Measurements from ENCODE around the gene PRAMEF18.
A peak's percentile ranks its signal among the peaks of the same experiment; 100 is the strongest.
"Not testable (repeated sequence)": the region's sequence is repeated elsewhere in the genome, so short reads cannot be mapped to it uniquely, and the experiment has no call there.

PRAMEF18 gene, protein sequence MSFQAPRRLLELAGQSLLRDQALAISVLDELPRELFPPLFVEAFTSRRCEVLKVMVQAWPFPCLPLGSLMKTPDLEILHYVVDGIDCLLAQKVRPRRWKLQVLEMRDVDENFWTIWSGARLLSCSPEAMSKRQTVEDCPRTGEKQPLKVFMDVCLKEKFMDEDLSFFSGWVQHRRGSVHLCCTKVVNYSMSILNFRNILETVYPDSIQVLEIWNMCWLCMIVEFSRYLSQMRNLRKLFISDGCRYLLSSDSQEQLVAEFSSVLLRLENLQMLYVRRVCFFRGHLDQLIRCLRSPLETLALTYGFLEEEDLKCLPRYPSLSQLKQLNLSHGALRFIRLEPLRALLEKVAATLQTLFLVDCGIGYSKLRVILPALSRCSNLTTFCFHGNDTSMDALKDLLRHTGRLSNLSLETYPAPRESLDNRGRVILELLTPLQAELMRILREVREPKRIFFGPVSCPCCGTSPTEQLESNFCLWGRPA

DNA sequence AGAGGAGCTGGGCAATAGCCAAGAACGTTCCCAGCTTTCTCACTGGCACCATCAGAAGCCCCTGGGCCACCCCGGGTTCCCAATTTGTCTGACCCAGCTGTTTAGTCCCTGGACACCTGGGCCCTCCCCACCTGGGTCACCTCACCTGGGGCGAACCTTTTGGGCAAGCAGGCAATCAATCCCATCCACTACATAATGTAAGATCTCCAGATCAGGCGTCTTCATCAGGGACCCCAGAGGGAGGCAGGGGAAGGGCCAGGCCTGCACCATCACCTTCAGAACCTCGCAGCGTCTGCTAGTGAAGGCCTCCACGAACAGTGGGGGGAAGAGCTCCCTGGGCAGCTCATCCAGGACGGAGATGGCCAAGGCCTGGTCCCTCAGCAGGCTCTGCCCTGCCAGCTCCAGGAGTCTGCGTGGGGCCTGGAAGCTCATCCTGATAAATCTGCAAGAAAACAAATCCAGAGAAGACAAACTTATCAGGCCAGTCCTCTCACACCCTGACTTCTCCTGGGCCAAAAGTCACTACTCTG lies at the start of gene PRAMEF18:
TSS of gene PRAMEF18 (minus strand) at position 480 of the 530 bp plus-strand sequence. CDS start at position 432, 48 bp downstream.
- DNase-seq, result not testable (repeated sequence)

DNA sequence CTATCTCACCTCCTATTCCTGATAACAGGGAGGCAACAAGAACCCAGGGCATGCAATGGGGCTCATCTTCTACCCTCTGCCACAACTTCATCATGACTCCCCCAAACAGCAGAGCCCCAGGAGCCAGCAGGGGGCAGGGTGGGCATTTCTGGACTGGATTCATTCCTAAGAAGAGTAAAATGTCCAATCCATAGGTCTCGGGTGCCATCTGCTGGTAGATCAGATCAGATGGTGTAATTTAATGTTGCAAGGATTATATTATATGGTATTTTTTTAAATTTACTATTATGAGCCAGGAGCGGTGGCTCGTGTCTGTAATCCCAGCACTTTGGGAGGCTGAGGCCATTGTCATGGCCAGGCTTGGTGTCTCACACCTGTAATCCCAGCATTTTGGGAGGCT lies 39.2 kb upstream of the PRAMEF18 start:
- DNase-seq, result not testable (repeated sequence)

DNA sequence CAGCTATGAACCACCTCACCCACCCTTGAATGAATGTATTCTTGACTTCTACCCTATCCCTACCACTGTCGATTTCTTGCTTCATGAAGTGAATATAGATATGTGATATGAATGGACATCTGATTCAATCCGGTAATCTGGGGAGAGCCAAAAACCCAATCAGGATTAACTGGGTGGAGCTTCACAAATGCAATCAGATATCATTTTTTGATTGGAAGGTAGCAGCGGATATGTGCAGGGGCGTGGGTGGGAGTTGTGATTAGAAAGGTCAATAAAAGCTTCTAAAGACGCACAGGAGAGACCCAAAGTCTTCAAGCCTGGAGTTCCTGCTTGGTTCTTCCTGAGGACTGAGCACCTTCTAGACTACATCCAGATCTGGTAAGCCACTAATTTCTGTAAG lies 27.9 kb upstream of the PRAMEF18 start, which contains the start of gene PRAMEF5:
TSS of gene PRAMEF5 (plus strand) at position 301 of the 400 bp plus-strand sequence. CDS start 5,071 bp downstream, outside the sequence.
- DNase-seq, result not testable (repeated sequence)

DNA sequence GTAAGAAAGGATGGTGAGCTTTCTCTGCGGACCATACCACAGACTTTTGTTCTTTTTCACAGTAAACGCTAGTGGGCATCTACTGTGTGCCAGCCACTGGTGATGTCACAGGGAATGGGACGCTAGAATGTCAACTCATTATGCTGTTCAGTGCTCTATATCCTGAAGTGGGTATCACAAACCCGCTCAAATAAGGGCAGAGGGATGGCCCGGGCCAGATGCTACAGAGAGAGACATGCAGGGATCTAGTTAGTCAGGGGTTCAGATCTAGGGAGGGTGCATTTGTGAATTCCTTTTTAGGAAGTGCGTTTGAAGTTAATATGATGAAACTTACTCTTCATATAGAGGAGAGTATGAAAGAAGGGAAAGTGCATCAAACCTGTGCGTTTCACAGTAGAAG lies 21.2 kb upstream of the PRAMEF18 start:
- not testable (repeated sequence) for DNase-seq

DNA sequence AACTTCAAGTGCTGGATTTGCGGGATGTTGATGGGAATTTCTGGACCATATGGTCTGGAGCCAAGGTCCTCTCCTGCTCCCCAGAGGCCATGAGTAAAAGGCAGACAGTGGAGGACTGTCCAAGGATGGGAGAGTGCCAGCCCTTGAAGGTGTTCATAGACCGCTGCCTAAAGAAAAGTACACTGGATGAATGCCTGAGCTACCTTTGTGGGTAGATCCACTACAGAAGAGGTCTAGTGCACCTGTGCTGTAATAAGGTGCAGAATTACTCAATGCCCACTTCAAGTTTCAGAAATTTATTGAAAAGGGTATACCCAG lies 20.6 kb upstream of the PRAMEF18 start:
- DNase-seq, result not testable (repeated sequence)

DNA sequence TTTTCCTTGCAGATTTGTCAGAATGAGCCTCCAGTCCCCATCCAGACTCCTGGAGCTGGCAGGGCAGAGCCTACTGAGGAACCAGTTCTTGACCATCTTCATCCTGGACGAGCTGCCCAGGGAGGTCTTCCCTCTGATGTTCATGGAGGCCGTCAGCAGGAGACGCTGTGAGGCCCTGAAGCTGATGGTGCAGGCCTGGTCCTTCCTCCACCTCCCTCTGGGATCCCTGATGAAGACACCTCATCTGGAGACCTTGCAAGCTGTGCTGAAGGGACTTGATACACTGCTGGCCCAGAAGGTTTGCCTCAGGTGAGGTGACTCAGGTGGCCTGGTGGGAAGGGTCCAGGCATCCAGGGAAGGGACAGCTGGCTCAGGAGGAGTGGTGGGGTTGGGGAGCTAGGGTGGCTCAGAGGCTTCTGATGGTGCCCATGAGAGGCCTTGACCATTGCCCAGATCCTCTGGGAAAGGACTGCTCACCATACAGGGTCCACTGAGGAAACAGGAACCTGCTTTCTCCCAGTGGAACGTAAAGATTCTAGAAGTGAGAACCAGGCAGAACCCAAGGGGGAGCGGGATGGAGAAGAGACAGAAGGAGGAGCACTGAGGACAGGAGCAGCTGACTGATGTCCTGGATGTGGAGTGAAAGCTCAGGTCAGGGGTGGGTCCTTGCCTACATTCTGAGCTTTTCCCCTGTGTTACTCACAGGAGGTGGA lies 20.0 kb upstream of the PRAMEF18 start:
- DNase-seq, result not testable (repeated sequence)

DNA sequence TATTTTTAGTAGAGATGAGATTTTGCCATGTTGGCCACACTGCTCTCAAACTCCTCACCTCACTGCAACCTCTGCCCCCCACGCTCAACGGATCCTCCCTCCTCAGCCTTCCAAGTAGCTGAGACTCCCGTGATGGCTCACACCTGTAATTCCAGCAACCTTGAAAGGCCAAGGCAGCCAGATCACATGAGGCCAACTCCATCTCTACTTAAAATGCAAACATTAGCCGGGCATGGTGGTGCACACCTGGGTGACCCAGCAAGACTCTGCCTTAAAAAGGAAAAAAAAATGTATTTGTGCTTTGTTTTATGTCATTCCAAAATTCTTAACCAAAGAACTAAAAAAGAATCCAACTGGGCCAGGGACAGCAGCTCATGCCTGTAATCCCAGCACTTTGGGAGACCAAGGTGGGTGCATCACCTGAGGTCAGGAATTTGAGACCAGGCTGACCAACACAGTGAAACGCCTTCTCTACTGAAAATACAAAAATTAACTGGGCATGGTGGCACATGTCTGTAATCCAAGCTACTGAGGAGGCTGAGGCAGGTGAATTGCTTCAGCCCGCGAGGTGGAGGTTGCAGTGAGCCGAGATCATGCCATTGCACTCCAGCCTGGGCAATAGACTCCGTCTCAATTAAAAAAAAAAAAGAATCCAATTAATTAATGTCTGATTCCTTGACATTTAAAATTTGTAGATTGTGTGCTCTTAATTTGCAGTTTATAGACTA lies 17.7 kb upstream of the PRAMEF18 start:
- not testable (repeated sequence) for DNase-seq

DNA sequence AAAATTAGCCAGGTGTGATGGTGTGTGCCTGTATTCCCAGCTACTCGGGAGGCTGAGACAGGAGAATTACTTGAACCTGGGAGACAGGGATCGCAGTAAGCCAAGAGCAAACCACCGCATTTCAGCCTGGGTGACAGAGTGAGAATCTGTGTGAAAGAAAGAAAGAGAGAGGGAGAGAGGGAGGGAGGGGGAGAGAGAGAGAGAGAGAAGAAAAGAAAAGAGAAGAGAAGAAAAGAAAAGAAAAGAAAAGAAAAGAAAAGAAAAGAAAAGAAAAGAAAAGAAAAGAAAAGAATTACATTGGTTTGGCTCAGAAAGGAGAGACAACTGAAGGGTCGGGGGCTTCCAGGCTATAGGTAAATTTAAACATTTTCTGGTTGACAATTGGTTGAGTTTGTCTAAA lies 13.7 kb upstream of the PRAMEF18 start:
- DNase-seq, result not testable (repeated sequence)

DNA sequence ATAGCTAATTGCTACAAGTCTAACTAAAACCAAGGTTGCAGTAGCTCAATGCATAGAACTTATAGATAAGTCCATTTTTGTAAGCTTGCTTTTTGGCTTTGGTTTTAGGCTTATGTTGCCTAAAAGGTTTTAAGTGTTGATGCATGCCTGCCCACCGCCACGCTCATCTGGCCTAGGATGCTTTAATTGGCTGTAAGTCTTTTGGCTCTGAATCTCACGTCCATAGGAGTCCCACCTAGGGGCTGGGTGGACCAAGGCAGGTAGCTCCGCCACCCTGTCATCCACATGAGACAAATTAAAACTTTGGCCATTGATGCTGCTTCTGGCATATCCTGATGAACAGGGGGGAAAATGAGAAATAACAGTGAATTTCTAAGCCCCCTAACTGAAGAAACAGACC lies 11.6 kb upstream of the PRAMEF18 start:
- DNase-seq, result not testable (repeated sequence)

DNA sequence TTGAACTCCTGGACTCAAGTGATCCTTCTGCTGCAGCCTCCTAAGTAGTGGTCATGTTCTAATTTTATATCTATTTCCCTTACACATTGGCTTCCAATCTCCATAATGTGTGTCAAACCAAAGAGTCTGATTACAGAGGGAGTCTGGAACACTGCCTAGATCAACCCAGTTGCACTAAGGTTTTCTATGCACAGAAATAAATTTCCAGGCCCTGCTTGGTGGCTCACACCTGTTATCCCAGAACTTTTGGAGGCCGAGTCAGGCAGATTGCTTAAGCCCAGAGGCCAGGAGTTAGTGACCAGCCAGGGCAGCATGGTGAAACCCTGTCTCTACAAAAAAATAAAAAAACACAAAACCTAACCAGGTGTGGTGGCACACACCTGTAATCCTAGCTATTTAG lies 8.1 kb upstream of the PRAMEF18 start:
- DNase-seq, result not testable (repeated sequence)

DNA sequence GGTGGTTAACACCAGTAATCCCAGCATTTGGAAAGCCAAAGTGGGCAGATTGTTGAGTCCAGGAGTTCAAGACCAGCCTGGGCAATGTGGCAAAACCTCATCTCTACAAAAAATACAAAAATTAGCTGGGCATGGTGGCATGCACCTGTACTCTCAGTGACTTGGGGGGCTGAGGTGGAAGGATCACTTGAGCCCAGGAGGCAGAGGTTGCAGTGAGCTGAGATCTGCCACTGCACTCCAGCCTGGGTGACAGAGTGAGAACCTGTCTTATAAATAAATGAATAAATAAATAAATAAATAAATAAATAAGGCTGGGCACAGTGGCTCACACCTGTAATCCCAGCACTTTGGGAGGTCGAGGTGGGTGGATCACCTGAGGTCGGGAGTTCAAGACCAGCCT lies 6.1 kb upstream of the PRAMEF18 start:
- not testable (repeated sequence) for DNase-seq

DNA sequence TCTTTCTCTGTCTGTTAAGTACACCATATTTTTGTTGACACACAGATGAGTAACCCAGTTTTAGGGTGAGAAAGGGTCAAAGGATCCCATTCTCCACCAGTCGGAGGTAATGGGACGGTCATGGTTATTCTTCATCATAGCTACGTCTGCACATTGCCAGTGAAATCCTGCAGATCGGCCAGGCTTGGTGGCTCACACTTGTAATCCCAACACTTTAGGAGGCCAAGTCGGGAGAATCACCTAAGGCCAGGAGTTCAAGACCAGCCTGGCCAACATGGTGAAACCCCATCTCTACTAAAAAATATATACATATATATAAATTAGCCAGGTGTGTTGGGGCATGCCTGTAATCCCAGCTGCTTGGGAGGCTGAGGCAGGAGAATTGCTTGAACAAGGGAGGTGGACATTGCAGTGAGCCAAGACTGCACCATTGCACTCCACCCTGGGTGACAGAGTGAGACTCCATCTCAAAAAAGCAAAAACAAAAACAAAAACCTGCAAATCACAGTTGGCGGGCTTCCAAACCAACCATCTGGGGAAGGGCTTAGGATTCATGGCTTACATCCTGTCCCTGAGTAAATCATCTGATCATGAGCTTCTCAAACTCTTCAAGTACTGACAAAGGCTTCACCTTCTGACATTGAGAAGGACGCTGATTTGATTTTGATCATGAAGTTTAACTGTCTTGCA lies 5.3 kb upstream of the PRAMEF18 start:
- DNase-seq, result not testable (repeated sequence)

DNA sequence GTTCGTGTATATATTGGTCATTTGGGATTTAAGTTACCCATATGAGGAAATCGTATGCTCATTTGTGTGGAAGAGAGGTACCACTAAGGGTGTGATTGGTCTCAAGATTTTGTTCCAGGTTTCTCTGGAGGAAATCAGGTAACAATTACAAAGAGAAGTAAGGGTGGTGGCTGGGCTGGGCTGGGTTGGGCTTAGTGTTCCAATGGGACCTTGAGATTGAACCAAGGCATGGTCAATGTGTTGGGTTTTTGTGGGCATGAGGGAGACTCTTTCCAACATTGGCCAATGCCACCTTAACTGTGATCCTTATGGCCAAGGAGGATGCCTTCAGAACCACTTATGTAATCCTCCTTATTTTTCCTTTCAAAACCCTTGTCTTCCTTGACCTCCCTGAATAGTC lies 4.6 kb upstream of the PRAMEF18 start:
- not testable (repeated sequence) for DNase-seq

DNA sequence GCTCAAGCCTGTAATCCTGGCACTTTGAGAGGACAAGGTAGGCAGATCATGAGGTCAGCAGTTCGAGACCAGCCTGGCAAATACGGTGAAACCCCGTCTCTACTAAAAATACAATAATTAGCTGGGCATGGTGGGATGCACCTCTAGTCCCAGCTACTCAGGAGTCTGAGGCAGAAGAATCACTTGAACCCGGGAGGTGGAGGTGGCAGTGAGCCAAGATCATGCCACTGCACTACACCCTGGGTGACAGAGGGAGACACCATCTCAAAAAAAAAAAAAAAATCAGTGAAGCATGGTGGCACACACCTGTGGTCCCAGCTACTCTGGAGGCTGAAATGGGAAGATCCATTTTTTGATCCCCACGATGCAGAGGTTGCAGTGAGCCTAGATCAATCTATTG lies 4.1 kb upstream of the PRAMEF18 start:
- not testable (repeated sequence) for DNase-seq

DNA sequence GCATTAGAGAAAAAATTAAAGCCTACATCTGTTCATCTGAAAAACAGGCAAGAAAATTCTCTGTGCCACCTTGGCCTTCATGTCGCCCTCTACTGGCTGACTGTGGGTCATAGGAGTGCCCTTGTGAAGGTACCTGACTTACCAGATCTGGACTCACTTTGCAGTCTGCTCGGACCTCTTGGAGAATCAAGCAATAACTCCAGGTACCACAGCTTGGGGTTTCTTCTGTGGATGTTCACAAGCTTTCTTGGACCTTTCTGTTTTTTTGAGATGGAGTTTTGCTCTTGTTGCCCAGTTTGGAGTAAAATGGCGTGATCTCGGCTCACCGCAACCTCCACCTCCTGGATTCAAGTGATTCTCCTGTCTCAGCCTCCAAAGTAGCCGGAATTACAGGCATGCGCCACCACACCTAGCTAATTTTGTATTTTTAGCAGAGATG lies 2.4 kb upstream of the PRAMEF18 start:
- peak in 1 of 2 experiments; percentile 16 for DNase-seq

DNA sequence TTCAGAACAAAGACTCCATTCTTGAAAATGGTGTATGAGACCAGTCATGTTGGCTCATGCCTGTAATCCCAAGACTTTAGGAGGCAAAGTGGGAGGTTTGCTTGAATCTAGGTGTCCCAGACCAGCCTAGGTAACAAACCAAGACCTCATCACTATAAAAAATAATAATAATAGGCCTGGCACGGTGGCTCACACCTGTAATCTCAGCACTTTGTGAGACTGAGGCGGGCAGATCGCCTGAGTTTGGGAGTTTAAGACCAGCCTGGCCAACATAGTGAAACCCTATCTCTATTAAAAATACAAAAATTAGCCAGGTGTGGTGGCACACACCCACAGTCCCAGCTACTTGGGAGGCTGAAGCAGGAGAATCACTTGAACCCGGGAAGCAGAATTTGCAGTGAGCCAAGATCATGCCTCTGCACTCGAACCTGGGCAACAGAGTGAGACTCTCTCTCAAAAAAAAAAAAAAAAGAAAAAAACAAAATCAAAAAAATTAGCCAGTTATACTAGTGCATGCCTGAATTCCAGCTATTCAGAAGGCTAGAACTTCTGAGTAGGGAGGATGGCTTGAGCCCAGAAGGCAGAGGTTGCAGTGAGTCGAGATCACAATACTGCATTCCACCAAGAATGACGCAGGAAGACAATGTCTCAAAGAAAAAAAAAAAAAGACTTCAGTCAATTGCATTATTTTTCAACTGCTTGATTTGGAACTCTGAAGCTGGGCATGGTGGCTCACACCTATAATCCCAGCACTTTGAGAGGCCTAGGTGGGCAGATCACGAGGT lies 1.5 kb upstream of the PRAMEF18 start:
- not testable (repeated sequence) for DNase-seq

DNA sequence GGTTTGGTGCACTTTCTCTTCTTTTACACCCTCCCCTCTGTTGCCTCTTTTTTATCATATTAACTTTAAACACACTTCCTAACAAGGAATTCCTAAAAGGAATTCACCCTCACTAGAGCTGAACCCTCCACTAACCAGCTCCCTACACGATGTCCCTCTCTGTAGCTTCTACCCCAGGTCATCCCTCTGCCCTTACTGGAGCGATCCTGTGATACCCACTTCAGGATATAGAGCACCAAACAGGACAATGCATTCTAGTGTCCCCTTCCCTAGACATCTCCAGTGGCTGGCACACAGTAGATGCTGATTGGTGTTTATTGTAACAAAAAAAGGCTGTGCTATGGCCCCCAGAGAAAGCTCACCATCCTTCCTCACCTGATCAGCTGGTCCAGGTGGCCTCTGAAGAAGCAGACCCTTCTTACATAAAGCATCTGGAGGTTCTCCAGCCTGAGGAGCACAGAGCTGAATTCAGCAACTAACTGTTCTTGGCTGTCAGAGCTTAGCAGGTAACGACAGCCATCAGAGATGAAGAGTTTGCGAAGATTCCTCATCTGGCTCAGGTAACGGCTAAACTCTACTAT lies 1.4 kb downstream of the PRAMEF18 start:
- no peak for DNase-seq

DNA sequence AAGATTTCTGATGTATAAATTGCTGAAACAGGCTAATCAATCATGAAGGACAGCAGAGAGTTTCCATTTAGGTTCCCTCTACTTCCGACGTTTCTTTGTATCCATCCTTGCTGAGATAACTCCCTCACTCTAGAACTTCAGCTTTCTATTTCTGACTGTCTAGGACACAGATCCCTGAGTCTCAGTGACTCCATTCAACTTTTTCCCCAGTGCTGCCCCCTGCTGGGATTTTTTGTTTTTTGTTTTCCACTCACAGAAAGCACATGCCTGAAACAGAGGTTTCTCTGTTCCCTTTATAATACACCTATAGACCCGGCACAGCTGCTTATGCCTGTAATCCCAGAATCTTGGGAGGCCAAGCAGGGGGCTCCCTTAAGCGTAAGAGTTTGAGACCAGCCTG lies 3.2 kb downstream of the PRAMEF18 start:
- not testable (repeated sequence) for DNase-seq

DNA sequence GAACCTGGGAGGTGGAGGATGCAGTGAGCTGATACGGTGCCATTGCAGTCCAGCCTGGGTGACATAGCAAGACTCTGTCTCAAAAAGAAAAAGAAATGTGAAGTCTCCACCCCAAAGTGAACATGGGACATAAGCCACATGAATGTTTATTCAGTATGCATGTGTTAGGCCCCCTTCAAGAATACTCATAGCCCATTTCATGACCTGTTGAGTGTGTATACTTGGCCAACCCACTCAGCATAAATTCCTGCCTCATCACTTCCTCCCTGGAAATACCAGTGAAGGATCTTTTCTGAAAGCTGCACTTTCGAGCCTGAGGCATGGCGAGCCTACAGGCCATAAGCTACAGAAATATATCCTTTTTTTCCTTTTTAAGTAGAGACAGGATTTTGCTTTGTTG lies 6.8 kb downstream of the PRAMEF18 start:
- DNase-seq, result not testable (repeated sequence)

DNA sequence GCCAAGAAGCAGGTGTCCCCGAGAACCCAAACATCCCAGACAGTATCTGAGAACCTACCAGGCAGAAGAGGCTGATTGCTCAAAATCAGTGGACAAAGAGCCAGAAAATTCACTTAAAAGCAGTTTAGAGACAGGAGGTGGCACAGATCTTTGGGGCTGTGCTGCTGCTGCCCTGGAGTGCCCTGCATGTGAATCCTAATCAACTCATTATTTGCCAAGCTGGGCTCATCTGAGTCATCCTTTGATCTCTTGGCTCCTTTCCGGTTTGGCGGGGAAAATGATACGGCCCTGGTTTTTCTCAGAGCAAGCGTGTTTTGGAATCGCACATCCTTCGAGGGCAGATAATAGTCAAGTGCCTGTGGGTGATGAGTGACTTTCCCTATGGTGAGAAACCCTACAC lies 9.3 kb downstream of the PRAMEF18 start:
- not testable (repeated sequence) for DNase-seq

DNA sequence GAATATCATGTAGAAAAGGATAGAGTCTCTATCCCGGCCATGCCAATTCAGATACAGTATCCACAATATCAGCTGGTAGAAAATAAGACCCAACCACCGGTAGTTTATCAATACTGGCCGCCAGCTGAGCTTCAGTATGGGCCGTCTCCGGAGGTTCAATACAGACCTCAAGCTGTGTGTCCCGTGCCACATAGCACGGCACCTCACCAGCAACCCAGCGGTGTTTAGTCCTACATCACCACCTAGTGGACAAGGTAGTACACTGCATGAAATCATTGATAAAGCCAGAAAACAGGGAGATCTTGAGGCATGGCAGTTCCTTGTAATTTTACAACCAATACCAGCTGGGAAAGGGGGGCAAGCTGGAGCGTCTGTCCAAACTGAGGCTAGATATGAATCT lies 17.2 kb downstream of the PRAMEF18 start:
- DNase-seq, result not testable (repeated sequence)

All from NCI-H524 (cell line).